Measurements from ENCODE around the gene SLC39A1.

The SLC39A1 gene

DNA sequence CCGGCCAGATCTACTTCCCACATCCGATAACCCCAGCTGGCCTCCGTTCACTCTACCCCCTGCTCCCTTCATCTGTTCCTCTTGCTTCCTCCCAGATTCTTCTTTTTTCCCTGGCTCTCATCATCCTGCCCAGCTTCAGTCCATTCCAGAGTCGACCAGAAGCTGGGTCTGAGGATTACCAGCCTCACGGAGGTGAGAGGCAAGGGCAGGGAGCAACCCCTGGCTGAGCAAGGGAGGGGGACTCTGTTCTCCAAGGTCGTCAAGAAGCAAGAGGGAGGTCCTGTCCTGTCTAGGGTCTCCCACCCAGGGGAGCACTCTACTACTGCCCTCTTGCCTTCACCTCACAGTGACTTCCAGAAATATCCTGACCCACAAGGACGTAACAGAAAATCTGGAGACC lies 10.2 kb upstream of the SLC39A1 start:
- DNase-seq: no peak

DNA sequence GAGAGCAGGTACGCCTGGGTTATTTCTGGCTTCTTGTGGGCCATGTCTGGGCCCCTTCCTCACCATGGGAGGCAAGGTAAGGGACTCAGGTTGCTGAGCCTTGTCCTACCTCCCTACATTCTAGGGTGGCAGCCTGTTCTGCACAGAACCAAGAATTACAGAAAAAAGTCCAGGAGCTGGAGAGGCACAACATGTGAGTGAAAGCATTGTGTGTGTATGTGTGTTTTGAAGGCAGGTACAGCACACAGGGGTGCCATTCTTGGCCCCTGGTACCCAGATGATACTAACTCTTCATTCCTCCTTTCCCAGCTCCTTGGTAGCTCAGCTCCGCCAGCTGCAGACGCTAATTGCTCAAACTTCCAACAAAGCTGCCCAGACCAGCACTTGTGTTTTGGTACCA lies 9.7 kb upstream of the SLC39A1 start:
- no peak for DNase-seq

DNA sequence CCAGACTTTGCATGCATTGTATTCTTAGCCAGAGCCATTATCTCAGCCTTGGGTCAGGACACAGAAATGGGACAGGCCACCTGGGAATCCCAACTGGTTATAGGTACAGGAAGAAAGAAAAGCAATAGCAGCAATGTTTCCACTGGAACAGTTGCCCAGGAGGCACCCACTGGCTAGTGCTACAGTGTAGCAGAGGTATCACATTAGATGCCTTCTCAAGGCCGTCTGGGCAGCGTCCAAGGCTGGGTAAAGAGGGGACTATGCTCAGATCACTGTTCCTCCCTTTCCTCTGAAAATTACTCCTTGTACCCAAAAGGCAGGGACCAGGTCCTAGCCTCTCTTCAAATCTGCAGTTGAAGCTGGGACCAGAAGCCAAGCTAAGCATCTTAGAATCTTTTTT lies 7.0 kb upstream of the SLC39A1 start:
- no peak for DNase-seq

DNA sequence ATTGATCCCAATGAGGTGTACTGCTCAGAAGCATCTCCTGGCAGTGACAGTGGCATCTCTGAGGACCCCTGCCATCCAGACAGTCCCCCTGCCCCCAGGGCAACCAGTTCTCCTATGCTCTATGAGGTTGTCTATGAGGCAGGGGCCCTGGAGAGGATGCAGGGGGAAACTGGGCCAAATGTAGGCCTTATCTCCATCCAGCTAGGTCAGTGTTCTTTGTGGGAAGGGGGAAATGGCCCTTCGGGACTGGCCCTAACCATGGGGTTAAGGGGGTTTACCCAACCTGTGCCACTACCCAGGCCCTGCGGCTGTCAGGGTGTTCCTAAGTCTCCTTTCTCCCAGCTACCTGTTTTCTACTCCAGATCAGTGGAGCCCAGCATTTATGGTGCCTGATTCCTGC lies 5.6 kb upstream of the SLC39A1 start:
- no peak for DNase-seq

DNA sequence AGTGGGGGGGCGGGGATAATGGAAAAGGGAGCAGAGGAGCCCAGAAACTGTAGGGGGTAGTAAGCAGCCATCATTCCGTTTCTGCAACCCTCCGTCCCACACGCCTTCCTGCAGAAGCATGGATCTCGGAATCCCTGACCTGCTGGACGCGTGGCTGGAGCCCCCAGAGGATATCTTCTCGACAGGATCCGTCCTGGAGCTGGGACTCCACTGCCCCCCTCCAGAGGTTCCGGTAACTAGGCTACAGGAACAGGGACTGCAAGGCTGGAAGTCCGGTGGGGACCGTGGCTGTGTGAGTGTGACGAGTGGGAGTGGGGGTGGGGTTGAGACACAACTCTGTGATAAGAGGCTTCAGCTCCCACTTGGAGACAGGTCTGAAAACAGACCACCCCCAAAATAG lies 5.1 kb upstream of the SLC39A1 start:
- no peak for DNase-seq

DNA sequence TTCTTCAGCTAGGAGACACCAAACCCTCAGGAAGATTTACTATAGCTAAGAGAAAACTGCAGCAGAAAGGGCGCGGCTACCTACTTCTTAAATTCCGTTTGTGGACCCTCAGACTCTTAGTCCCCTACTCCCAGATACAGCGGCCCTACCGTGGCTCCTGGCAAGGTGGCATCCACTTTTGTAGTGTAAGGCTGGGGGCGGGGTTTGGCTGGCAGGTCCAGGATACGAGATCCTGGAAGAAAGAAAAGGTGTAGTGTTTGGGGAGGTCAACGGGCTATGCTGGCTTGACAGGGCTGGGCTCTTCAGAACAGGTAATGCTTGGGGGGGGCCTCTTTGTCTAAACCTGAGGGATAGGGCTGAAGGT lies 4.6 kb upstream of the SLC39A1 start:
- DNase-seq: no peak

DNA sequence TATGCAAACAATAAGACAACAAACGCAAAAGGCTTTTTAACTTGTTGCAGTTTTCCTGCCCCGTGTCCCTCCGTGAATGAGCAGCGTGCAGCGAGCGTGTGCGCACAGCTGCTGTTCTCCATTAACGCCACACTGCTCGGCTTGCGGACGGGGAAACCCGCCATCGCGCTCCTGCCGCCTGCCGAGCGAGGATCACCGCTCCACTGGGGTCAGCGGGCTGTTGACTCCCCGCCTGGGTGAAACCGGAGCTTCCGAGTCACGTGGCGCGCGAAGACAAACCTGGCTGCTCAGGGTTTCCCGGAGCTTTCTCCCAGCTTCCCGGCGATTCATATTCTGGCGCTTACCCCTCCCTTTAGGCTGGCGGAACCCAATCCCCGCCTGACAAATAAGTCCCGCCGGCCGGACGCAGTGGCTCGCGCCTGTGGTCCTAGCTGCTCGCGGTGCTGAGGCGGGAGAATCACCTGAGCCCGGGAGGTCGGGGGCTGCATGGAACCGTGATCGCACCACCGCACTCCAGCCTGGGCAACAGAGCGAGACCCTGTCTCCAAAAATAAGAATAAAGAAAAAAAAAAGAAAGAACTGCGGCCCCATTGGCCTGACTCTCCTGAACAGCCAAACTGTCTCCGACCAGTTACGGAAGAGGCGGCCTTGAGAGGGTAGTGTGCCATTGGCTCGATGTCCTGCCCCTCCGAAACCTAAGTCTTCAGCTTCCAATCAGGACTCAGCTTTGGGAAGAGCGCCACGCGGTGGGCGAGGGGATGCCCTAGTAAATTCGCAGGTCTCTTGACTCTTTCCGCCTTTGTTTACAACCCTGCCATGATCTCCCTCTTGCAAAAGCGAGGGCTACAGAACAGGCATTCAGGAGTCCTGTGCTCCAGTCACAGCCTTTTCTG lies 4.0 kb upstream of the SLC39A1 start, which contains the start of gene CREB3L4:
Gene CREB3L4 (plus strand): TSS at position 796 of the 893 bp plus-strand sequence. CDS start 624 bp downstream, outside the sequence.
- DNase-seq: peak; percentile 90

DNA sequence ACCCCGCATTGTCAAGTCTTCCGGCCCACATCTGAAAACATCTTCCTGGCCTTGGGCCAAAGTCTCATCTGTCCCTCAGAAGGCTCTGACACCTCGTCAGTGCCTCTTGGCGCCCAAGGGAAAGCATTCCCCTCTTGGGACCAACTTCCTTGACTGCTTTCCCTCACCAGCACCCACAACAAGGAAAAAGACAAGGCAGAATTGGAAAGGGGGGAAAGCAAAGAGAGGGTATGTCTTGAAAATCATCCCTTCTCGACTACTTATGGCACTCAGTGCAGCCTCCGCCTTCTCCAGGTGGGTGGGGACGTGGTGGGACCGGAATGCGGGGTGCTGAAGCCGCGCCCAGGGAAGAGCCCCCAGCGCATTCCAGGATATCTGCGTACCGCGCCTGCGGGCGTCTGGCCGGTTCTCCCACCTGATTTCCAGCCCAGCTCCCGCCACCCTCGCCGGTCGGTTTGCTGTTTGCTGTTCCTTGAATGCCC lies 554 bp upstream of the SLC39A1 start:
- peak; percentile 13 for DNase-seq

DNA sequence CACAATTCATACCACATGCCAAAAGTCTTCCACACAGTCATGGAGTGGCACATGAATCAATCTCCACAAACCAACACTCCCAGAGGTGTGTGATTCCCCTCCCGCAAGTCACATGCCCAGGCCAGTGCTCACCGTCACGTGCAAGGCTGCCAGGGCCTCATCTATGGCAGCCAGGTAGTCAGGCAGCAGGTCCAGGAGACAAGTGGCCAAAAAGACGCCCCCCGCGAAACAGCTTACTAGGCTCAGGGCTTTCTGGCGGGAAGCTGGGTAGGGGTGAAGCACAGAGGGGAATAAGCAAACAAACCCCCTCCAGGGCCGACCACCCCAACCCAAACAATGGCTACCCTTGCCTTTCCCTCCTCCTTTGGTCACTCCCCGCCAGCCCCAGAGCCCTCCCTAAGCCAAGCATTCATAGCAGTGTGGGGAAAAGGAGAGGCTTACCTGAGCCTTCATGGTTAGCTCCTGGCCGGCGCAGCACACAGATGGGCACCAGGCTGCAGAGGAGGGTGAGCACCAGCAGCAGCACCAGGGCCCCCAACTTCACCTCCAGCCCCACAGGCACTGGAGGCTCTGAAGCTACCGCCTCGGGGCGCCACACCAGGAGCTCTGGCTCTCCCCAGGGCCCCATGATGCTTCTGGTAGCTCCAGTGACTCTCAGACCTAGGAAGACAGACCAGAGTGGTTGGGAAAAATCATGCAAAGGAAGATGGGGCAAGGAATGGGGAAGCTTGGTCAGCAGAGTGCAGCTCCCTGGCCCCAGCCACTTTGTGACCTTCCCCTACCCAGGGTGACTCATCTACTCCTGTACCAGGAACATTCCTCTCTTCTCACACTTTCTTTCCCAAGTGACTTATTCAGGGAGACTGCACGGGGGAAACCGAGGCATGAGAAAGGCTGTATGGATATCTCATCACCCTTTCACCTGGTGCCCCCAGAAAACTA lies 978 bp downstream of the SLC39A1 start:
- DNase-seq: no peak

DNA sequence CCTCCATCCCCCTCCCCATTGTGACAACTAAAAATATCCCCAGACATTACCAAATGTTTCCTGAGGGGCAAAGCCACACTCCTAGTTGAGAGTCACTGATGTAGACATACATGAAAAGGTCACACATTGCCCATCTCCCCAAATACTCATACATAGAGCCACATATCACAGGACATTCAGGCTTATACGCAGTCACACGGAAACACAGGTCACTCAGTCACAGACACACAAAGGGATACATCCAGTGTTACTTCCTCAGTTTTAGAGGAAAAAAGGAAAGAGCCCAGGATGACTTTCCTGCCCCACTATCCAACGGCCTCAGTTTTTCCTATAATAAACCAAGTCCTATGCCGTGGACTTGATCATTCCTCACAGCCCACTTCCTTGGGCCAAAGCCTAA lies 1.9 kb downstream of the SLC39A1 start:
- no peak for DNase-seq

DNA sequence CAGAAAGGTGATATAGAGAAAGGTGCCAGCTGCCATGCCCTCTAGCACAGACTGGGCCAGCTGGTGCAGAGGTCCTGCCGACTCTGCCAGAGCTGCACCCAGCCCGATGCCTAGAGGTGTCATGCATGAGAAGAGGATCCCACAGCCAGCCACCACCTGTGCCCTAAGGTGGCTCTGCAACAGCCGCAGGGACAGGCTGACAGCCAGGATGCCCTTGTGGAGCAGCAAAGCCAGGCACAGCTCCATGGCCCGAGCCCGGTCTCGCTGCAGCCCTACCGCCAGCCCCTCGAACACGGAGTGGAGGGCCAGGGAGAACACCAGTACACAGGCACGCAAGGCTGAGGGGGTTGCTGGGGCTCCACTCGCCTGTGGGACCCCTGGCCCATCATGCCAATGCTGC lies 3.1 kb downstream of the SLC39A1 start:
- DNase-seq: no peak

DNA sequence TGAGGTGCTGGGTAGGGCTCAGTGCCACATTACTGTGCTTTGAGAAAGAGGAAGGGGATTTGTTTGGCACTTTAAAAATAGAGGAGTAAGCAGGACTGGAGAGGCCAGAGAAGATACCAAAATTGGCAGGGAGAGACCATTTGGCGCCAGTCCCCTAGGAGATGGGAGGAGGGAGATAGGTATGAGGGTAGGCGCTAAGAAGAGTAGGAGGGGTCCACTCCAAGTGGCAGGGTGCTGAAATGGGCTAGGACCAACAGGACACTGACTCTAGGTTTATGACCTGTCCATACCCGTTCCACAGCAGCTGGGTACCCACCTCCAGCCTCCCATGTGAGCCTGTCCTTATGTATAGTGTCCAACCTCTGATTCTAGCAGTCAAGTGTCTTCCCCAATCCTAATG lies 3.9 kb downstream of the SLC39A1 start:
- DNase-seq: no peak

DNA sequence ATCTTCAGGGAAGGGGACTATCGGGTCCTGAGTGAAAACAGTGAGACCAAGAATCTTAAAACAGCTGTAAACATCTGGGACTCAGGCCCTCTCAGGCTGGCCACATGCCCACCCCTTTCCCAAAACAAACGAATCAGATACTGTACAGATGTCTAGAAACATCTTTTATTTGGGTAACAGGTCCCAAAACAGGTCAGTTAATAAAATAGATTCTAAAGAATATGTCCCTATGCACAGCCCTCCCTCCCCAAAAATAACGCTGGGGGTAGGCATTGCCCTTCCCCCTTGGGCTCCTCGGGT lies 4.4 kb downstream of the SLC39A1 start:
- DNase-seq: no peak

DNA sequence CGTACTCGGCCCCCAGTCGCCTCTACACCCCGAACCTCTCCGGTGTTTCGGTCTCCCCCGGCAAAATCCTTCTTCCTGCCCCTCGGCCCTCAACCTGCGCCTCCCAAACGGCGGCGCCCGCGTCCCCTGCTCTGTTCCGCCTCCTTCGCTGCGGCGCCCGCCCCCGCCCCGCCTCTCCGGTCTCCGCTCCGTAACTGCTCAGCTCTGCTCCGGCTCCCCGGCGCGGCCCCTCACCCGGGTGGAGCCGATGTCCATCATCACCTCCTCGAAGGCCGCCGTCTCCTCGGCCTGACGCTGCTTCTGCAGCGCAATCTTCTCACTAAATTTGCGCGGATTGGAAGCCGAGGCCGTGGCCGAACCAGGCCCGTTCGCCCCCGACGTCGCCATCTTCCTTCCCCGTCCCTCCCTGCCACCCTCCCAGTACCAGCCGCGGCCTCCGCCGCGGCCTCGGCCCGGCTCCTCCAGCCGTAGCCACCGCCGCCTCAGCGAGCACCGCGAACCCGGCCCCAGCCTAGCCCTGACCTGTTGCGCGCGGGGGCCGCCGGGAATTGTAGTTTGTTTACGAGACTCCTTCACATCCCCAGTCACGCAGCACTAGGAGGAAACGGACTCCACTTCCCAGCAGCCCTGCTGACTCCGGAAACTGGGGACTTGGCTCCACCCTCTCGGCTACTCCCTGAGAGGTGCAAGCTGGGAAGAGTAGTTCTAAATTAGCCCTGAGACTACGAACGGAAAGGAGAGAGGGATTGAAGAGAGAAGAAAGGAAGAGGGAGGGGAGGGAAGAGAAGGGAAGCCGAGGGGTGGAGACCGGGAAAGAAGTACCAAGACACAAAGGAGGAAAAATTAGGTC lies 5.0 kb downstream of the SLC39A1 start, which contains the start of gene CRTC2:
Gene CRTC2 (minus strand): TSS at position 502 of the 850 bp plus-strand sequence. CDS start 115 bp downstream, at position 387.
- peak; percentile 99 for DNase-seq

DNA sequence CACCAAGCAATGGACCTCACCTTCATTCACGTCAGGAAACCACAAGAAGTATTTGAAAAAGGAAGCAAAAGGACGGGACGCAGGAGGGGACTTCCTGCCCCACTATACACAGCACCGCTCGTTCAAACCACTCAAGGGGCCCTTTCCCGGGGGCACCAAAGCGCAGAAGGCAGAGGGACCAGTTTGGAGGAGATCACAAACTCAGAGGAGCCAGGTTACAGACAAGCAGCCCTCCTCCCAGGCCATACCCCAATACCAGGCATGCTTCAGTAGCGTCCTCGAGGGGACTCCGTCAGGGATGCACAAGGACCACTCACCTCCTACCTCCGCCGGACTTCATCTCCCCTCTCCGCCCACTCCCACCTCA lies 5.6 kb downstream of the SLC39A1 start:
- peak; percentile 47 for DNase-seq

DNA sequence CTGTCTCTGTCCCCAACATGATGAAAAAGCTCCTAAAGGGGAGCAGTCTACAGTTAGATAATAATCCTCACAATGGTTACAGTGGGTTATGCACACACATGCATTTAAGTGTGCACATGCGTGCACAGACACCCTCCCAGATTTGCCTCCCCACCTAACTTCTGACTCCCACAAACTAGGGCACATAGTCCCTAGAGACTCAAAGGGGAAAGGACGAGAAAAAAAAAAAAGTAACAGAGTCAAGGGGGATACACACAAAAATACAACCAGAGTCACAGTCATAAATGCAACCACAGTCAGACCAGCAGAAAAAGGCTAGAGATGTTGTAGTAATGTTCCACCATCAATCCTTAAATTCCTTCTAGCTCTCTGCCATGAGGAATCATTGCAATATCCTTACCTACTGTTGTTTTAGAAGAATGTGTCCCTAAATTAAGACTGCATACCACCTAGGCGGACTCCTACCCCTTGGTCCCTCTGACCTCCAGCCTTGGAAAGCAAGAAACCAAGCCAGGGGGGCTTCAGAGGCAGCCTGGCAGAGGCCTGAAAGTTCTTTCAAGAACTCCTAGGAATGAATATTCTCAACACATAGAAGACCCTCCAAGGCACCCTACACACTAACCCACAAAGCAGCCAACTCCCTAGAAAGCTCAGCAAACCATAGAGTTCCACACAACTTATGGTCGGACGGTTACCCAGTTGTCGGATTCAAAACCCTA lies 6.2 kb downstream of the SLC39A1 start:
- DNase-seq: no peak

DNA sequence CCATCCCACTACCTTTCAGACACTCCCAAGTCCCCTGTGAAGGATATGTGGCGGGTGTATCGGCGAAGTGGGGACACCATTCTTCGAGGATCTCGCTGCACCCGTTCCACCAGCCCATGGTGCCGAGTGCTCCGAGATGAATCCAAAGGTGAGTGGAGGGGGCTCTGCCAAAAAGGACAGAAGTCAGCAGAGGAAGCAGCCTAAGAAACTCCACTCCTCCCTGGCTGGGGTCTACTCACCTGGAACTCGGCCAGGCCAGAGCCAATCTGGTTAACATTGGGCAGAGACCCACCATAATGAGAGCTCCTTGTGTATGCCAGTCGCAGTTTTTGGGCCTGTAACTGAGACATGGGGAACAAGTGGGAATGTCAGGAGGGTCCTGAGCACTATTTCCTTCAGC lies 8.5 kb downstream of the SLC39A1 start:
- DNase-seq: no peak

DNA sequence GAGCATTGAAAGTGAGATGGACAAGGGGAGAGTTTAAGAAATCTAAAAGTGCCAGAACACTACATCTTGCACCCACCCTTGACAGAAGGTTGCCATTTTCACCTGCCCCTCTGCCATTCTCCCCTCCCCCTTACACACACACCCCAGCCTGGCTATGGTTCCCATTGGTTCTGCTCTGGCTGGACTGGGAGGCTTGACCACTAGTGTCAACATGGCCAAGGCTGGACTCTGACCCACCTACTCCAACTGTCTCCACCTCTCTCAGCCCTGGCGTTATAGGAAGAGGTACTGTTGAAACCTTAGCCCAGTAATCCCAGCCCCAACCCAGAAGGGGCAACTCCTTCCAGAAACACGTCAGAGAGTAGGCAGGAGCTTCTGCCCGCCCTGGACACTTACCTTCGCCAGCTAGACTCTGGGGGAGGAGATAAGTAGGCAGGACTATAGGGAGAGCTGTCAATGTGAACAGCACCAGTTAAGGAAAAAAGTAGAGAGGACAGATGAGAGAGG lies 9.4 kb downstream of the SLC39A1 start:
- DNase-seq: no peak

DNA sequence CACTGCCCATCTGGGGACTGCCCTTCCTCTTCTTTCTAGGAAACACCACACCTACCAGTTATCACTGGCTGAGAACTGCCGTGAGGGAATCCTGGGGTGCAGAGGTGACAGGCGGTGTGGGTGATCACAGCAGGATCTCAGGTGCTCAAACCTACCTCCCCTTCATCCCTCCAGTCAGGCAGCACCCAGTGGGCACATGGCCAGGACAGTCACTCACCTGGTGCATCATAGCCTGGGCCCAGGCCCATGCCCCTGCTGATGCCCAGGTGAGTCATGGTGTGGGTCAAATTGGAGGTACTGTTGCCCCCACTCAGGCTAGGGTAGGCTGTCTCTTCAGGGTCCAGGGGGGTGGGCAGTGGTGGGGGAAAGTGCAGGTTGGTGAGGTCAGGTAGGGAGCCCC lies 11.5 kb downstream of the SLC39A1 start:
- DNase-seq: no peak

DNA sequence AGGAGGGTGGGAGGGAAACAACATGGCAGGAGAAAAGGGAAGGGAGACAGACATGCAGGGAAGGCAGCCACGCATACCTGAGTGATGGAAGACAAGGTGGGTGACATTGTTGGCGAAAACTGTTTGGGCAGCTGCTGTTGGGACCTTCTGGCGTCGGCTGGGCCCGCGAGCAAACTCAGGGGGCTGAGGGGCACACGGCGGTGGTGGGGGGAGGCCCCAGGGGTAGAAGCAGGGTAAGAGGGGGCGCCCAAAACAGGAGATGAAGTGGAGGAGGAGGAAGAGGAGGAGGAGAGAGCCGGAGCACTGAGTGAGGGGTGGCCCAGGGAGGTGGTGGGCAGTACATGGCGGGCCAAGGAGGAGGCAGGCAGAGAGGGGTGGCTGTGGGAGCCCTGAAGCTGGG lies 12.2 kb downstream of the SLC39A1 start:
- no peak for DNase-seq

DNA sequence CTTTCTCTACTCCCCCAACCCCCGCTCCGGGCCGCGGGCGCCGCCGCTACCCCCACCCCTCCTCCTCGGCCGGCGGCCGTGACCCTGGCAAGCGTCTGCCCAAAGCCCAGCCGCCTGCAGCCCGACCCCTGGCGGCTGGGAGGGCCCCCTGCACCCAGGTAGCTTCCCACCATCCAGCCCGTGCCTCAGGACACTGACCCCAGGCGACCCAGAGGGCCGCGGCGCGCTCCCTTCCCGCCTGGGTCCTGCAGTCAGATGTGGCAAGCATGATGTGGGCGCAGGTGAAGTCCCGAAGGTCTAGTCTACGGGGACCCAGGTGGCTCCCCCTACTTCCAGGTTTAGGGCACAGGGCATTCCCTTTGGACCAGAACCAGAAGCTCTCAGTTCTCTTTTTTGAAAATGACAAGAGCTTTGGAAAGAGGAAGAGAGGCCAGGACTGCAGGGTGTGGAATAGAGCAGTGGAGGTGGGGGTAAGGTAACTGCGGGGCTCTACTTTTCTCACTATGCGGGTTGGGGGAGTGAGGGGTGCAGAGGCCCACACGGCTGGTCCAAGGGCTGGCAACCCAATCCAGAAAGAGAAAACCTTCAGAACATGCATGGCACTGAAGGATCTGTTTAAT lies 16.6 kb downstream of the SLC39A1 start, which contains the start of gene DENND4B:
Gene DENND4B (minus strand): TSS at position 97 of the 620 bp plus-strand sequence. CDS start 2,344 bp downstream, outside the sequence.
- DNase-seq: peak; percentile 81
